ENCODE results near the gene SLX1A. TPM values are rescaled to one million over a fixed set of nuclear protein-coding genes. Genes with fewer than 3 reads are reported as not detected.
"Not testable (repeated sequence)": the region's sequence is repeated elsewhere in the genome, so short reads cannot be mapped to it uniquely, and the experiment has no call there.

The SLX1A gene
- total RNA-seq, 1 donor, result 19.9 TPM

- H3K36me3 ChIP-seq (ENCODE audit: insufficient read depth, low read length); DNase-seq (ENCODE audit: insufficient read length, low spot score, missing footprints); H3K4me1 ChIP-seq (ENCODE audit: insufficient read depth, low read length); H4K20me1 ChIP-seq (ENCODE audit: insufficient read depth, low read length); H3K79me2 ChIP-seq (ENCODE audit: insufficient read depth, low read length); H3K27ac ChIP-seq (ENCODE audit: low read depth, low read length); H3K9me3 ChIP-seq (ENCODE audit: low read depth, low read length); H3K4me3 ChIP-seq (ENCODE audit: insufficient read depth, low read length); H3K4me2 ChIP-seq (ENCODE audit: insufficient read depth, low read length); H2AFZ ChIP-seq (ENCODE audit: low read length); H3K27me3 ChIP-seq (ENCODE audit: insufficient read depth, low read length): not testable (repeated sequence)
Measured at GRCh38 chr16:30170145-30170544, 23.5 kb upstream of the SLX1A start.

- H3K4me2 ChIP-seq (ENCODE audit: insufficient read depth, low read length), result no peak overlapping the region
- no peaks in the 10 kb centered on the region for H3K4me1 ChIP-seq (ENCODE audit: insufficient read depth, low read length)
- no peaks in the 10 kb centered on the region for H3K27me3 ChIP-seq (ENCODE audit: insufficient read depth, low read length)
- H2AFZ ChIP-seq (ENCODE audit: low read length), result no peak overlapping the region
- no peak overlapping the region for H3K27ac ChIP-seq (ENCODE audit: low read depth, low read length)
- no peaks in the 10 kb centered on the region for H3K9me3 ChIP-seq (ENCODE audit: low read depth, low read length)
- no peaks in the 10 kb centered on the region for H3K79me2 ChIP-seq (ENCODE audit: insufficient read depth, low read length)
- no peak overlapping the region for H3K4me3 ChIP-seq (ENCODE audit: insufficient read depth, low read length)
- H3K36me3 ChIP-seq (ENCODE audit: insufficient read depth, low read length), result no peaks in the 10 kb centered on the region
- no peaks in the 10 kb centered on the region for H4K20me1 ChIP-seq (ENCODE audit: insufficient read depth, low read length)
- no peak for DNase-seq (ENCODE audit: insufficient read length, low spot score, missing footprints)
- no peak for TF ChIP-seq CTCF (IDR thresholded peaks at IDR 0.05; ENCODE audit: extremely low read depth, low read depth, low read length)
Measured at GRCh38 chr16:30173054-30173453, 20.6 kb upstream of the SLX1A start.

- DNase-seq (ENCODE audit: insufficient read length, low spot score, missing footprints); H3K27ac ChIP-seq (ENCODE audit: low read depth, low read length); H2AFZ ChIP-seq (ENCODE audit: low read length); H3K4me2 ChIP-seq (ENCODE audit: insufficient read depth, low read length); H4K20me1 ChIP-seq (ENCODE audit: insufficient read depth, low read length); H3K4me1 ChIP-seq (ENCODE audit: insufficient read depth, low read length); H3K36me3 ChIP-seq (ENCODE audit: insufficient read depth, low read length); H3K79me2 ChIP-seq (ENCODE audit: insufficient read depth, low read length); H3K4me3 ChIP-seq (ENCODE audit: insufficient read depth, low read length); H3K9me3 ChIP-seq (ENCODE audit: low read depth, low read length); H3K27me3 ChIP-seq (ENCODE audit: insufficient read depth, low read length): not testable (repeated sequence)
Measured at GRCh38 chr16:30176876-30177275, 16.8 kb upstream of the SLX1A start.

- Histone ChIP-seq H3K27ac (ENCODE audit: low read depth, low read length) (no peak overlapping the region), H3K4me3 (ENCODE audit: insufficient read depth, low read length) (no peak overlapping the region), H3K9me3 (ENCODE audit: low read depth, low read length) (no peaks in the 10 kb centered on the region), H3K4me1 (ENCODE audit: insufficient read depth, low read length) (no peaks in the 10 kb centered on the region), H2AFZ (ENCODE audit: low read length) (no peak overlapping the region), H4K20me1 (ENCODE audit: insufficient read depth, low read length) (no peaks in the 10 kb centered on the region), H3K4me2 (ENCODE audit: insufficient read depth, low read length) (no peak overlapping the region), H3K79me2 (ENCODE audit: insufficient read depth, low read length) (no peaks in the 10 kb centered on the region), H3K36me3 (ENCODE audit: insufficient read depth, low read length) (no peaks in the 10 kb centered on the region), H3K27me3 (ENCODE audit: insufficient read depth, low read length) (no peaks in the 10 kb centered on the region)
- no peak for TF ChIP-seq CTCF (IDR thresholded peaks at IDR 0.05; ENCODE audit: extremely low read depth, low read depth, low read length)
- no peak for DNase-seq (ENCODE audit: insufficient read length, low spot score, missing footprints)
Measured at GRCh38 chr16:30179195-30179594, 14.5 kb upstream of the SLX1A start.

GRCh38 chr16:30179931-30180330 lies 13.7 kb upstream of the SLX1A start:
- H3K4me1 ChIP-seq (ENCODE audit: insufficient read depth, low read length), result no peaks in the 10 kb centered on the region
- no peaks in the 10 kb centered on the region for H3K79me2 ChIP-seq (ENCODE audit: insufficient read depth, low read length)
- H2AFZ ChIP-seq (ENCODE audit: low read length), result no peak overlapping the region
- H4K20me1 ChIP-seq (ENCODE audit: insufficient read depth, low read length), result peaks cover 3% of the 10 kb centered on the region
- H3K9me3 ChIP-seq (ENCODE audit: low read depth, low read length), result no peaks in the 10 kb centered on the region
- no peak overlapping the region for H3K27ac ChIP-seq (ENCODE audit: low read depth, low read length)
- H3K27me3 ChIP-seq (ENCODE audit: insufficient read depth, low read length), result no peaks in the 10 kb centered on the region
- peak; percentile 9 for DNase-seq (ENCODE audit: insufficient read length, low spot score, missing footprints)
- H3K4me3 ChIP-seq (ENCODE audit: insufficient read depth, low read length), result no peak overlapping the region
- no peaks in the 10 kb centered on the region for H3K36me3 ChIP-seq (ENCODE audit: insufficient read depth, low read length)
- no peak for TF ChIP-seq CTCF (IDR thresholded peaks at IDR 0.05; ENCODE audit: extremely low read depth, low read depth, low read length)
- no peak overlapping the region for H3K4me2 ChIP-seq (ENCODE audit: insufficient read depth, low read length)
